HG03039 (cell line): ENCODE results near the gene POLDIP2.

ENCODE experiments used
- ATAC-seq: cut with Tn5 transposase; IDR thresholded peaks from one replicate; pipeline ENCODE4 v1.9.1; 2021; ENCODE audit warnings: mild to moderate bottlenecking, moderate library complexity; ENCODE audit not compliant: unreplicated experiment

Gene POLDIP2, protein sequence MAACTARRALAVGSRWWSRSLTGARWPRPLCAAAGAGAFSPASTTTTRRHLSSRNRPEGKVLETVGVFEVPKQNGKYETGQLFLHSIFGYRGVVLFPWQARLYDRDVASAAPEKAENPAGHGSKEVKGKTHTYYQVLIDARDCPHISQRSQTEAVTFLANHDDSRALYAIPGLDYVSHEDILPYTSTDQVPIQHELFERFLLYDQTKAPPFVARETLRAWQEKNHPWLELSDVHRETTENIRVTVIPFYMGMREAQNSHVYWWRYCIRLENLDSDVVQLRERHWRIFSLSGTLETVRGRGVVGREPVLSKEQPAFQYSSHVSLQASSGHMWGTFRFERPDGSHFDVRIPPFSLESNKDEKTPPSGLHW

GRCh38 chr17:28357061-28357900, at the start of gene POLDIP2:
Gene POLDIP2 (minus strand): TSS chr17:28357527. CDS start chr17:28357448, 79 bp downstream.
- ATAC-seq: peak; percentile 96

- no peak for ATAC-seq
Measured at GRCh38 chr17:28406473-28406814, 49.1 kb upstream of the POLDIP2 start.

DNA sequence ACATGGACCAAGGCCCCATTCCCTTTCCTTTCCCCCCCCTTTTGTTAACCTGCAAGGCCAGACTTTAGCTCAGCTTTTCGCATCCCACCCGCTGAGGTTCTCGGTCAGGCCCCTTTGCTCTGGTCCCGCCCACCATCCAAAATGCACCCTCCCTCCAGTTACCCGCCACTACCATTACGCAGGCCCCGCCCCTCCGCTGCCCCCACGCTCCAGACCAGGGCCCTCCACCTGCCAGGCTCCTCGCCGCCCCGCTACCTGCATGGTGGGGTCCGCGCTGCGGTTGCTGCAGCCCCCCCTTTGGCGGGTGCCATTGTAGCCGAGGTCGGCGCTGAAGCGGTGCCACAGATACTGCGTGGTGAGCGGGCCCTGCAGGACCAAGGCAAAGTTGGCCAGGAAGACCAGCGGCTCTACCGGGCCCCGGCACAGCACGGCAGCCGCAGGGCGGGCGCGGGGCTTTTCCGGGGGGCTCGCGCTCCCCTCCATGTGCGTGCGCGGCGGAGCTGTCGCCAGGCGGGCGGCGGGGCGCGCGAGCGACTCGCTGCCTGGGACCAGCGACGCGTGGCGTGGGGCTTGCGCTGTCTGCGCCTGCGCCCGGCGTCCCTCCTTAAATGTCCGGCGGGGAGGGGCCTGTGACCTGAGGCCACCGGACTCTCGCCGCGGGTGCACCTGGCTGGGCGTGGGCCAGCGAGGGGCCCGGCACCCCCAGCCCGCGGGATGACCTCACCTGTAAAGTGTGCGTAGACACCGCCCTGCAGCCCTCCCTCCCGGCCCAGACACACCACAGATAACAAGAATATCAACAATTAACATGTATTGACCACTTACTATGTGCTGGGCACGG, 48.5 kb upstream of the POLDIP2 start, which contains the start of gene SLC46A1:
TSS of gene SLC46A1 (minus strand) at position 581 of the 841 bp plus-strand sequence. CDS start at position 483, 98 bp downstream.
- ATAC-seq: peak; percentile 54

DNA sequence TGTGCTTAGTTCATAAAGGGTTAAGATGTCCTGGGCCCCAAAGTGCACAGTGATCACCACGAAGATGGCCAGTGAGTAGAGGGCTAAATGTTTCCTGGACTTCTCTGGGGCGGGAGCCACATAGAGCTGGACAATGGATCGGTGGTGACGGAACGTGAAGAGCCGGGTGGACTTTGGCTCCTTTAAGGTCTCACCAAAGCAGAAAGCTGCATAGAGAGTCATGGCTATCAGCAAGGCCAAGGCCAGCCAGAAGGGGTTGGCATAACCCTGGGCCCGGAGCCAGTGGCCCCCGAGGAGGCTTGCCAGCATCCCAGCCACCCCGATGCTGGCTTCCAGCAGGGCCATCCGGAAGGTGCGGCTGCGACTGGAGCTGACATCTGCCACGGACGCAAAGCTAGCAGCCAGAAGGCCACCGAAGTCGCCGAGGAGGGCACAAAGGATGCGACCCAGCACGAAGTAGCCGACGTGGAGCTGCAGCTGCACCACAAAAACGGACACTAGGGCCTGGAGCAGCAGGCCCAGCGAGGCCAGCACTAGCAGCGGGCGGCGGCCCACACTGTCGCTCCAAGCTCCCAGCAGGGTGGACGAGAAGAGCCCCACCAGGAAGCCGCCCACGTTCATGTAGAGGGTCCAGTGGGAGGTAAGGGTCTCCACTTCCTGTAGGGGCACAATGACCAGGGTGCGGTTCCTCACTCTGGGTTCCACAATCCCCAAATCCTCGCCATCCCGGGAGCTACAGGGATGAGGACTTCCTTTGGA, 47.7 kb upstream of the POLDIP2 start:
- ATAC-seq: no peak

DNA sequence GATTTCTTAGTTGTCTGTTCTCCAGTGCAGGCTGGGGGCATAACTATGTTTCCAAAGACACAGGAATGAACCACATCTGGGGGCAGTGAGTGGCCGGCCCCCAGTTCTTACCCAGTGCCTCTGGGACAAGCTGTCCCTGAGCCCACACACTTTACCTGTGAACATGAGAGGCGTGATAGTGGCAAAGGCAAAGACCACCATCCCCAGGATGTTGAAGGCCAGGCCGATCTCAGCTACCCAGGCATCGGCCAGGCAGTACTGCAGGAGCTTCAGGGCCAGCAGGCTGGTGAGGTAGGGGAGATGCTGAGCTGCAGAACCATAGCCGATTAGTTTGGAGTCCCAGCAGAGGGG, 47.1 kb upstream of the POLDIP2 start:
- ATAC-seq: no peak

- ATAC-seq: no peak
Measured at GRCh38 chr17:28404007-28404406, 46.7 kb upstream of the POLDIP2 start.

- ATAC-seq: no peak
Measured at GRCh38 chr17:28402844-28403243, 45.5 kb upstream of the POLDIP2 start.

- no peak for ATAC-seq
Measured at GRCh38 chr17:28402224-28402630, 44.9 kb upstream of the POLDIP2 start.

DNA sequence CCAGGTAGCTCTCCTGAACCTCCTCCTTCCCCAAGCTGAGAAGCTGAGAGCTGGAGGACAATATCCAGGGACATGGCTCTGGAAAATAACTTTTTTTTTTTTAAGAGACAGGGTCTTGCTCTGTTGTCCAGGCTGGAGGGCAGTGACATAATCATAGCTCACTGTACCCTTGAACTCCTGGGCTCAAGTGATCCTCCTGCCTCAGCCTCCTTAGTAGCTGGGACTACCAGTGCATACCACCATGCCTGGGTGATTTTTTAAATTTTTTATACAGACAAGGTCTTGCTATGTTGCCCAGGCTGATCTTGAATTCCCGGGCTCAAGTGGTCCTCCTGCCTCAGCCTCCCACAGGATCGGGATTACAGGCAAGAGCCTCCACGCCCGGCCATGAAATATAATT, 42.5 kb upstream of the POLDIP2 start:
- no peak for ATAC-seq

- ATAC-seq: no peak
Measured at GRCh38 chr17:28398280-28398981, 41.1 kb upstream of the POLDIP2 start.

GRCh38 chr17:28397687-28398279, 40.5 kb upstream of the POLDIP2 start:
- ATAC-seq: no peak

DNA sequence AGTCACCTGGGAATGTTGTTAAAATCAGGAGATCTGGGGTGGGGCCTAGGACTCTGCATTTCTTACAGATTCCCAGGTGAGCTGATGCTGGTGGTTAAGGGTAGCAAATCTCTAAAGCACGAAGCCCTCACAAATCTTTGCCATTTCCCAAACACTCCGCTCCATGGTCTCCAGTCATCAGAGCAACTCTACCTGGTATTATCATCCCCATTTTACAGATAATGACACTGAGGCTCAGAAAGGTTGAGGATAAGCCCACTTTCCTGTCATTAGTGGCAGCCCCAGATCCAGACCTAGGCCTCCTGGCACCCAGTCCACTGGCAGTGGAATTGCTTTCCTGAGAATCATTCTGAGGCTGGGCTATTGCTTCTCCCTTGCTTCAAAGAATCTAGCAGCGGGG, 39.9 kb upstream of the POLDIP2 start:
- no peak for ATAC-seq

GRCh38 chr17:28396635-28397239, 39.4 kb upstream of the POLDIP2 start:
- no peak for ATAC-seq

DNA sequence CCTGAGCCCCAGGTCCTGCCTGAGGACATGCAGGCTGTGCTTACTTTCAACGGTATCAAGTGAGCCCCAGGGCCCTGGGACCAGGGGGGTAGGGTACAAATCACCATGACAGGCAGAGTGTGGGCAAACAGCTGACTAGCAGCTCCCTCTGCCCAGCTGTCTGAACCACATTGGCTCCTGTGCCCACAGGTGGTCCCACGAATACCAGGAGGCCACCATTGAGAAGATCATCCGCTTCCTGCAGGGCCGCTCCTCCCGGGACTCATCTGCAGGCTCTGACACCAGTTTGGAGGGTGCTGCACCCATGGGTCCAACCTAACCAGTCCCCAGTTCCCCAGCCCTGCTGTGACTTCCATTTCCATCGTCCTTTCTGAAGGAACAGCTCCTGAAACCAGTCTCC, 38.6 kb upstream of the POLDIP2 start:
- no peak for ATAC-seq

- ATAC-seq: no peak
Measured at GRCh38 chr17:28395426-28395825, 38.1 kb upstream of the POLDIP2 start.

DNA sequence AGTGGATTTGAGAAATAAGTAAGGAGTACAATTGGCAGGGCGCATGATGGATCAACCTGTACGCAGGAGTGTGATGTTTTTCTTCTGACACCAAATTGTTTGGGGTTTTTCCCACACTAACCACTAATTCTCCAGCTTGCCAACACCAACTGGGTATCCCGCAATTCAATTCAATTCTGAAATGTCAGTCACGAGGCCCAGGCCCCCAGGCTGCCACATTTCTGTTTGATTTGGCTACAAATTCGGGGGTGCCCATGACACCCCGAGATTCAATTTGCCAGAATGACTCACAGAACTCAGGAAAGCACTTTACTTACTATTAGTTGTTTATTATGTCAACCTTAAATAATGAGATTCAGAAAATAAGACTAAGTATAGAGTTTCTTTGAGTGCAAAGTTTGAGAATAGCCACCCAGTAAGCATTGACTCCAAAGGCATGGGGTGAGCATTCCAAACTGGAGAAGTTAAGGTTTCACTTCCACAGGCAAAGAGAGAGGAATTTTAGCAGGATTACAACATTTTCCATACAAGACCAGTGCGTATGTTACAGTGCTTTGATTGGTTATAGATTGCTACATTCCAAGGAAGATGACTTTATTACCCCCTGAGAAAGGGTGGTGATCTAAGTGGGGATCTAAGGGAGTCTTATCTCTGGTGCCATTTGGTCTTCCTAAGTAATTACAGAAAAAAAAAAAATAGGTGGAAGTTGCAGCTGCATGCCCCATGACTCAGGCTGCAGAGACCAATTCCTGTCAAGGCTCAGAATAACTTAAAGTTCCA, 37.2 kb upstream of the POLDIP2 start:
- ATAC-seq: no peak

DNA sequence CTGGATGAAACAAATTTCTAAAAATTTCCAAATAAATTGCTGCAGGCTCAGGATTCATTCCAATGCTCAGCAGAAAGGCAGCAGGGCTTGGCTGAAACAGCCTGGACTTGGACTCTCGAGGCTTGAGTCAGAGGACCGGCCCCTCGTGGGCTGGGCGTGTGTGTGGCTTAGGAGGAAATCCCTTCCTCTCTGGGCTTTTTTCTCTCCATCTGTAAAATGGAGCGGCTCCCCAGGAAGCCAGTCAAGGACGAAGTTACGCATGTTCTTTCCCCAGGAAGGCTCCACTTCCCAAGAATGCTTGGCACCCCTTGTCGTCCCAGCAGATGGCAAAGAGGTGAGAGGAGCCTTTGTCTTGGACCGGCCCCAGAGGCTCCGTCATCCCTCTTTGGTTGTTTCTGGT, 35.2 kb upstream of the POLDIP2 start:
- no peak for ATAC-seq

- no peak for ATAC-seq
Measured at GRCh38 chr17:28391401-28391800, 34.1 kb upstream of the POLDIP2 start.
